ENCODE results near the gene SHROOM3. TPM values are rescaled to one million over a fixed set of nuclear protein-coding genes. Genes with fewer than 3 reads are reported as not detected.

Gene SHROOM3
- total RNA-seq, 1 donor from 2014 or later = 62.0 TPM

DNA sequence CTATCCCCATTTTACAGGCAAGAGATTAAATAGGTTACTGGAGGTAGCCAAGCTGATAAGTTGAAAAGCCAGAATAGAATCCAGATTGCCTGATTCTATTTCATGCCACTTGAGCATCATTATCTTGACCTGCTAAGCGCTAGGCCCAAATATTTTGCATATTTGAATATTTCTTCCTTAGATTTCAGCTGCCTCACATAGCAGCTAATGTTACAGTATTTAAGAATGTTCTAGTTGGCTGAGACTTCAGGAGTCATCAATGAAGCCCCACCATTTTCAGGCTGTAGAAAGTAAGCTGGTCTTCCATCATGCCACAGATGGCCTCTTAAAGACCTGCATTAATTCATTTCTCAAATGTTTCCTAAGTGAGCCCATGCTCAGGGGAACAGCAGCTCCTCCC, 121.4 kb downstream of the SHROOM3 start:
- H3K4me3 ChIP-seq = no peak overlapping the region
- intact Hi-C loops (cut with DNase I) = no loop called here
- H3K36me3 ChIP-seq = no peaks in the 10 kb centered on the region
- ATAC-seq (no peak), DNase-seq (no peak)
- H3K4me1 ChIP-seq = no peaks in the 10 kb centered on the region
- TF ChIP-seq, protein P1, sequence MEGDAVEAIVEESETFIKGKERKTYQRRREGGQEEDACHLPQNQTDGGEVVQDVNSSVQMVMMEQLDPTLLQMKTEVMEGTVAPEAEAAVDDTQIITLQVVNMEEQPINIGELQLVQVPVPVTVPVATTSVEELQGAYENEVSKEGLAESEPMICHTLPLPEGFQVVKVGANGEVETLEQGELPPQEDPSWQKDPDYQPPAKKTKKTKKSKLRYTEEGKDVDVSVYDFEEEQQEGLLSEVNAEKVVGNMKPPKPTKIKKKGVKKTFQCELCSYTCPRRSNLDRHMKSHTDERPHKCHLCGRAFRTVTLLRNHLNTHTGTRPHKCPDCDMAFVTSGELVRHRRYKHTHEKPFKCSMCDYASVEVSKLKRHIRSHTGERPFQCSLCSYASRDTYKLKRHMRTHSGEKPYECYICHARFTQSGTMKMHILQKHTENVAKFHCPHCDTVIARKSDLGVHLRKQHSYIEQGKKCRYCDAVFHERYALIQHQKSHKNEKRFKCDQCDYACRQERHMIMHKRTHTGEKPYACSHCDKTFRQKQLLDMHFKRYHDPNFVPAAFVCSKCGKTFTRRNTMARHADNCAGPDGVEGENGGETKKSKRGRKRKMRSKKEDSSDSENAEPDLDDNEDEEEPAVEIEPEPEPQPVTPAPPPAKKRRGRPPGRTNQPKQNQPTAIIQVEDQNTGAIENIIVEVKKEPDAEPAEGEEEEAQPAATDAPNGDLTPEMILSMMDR (IDR thresholded peaks at IDR 0.05) = no peak
- H3K27ac ChIP-seq = no peak overlapping the region
- H3K27me3 ChIP-seq (ENCODE audit: low read depth) = no peaks in the 10 kb centered on the region
- no peaks in the 10 kb centered on the region for H3K9me3 ChIP-seq

DNA sequence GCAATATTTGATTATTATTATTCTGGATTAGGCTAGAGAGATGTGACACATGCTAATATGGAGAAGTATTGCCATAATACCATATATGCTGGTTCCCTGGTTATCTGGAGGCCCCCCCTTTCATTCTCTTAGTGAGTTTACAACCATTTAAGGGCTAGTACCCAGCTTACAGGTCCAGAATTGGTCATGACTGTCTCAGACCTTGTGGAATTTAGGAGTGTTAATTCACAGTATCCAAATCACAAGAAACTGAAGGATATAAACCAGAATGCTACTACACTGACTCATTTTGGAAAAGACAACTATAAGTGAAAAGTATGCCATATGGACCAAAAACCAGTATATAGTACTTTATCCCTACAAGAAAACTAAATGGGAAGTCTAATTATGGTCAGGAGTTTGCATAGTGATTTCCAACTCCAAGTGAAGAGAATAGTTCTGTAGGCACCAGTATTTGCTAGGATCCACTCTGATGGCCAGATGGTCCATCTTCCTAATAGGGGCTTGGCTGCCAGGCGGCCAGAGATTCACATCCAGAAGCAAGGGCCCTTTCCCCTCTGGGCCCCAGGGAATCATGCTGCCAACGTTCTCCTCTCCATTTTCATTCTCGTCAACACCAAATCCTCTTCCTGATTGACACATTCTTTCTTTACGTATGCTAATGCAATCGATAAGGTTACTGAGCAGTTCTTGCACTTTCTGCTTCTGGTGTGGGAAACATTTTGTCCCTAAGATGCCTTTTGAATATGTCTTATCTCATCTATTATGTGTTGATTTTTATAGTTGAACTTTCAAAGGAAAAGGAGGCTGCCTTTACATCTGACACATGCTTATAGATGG, 123.6 kb downstream of the SHROOM3 start:
- TF ChIP-seq, protein P1 (IDR thresholded peaks at IDR 0.05) = no peak
- no peak overlapping the region for H3K27ac ChIP-seq
- no peak for ATAC-seq

DNA sequence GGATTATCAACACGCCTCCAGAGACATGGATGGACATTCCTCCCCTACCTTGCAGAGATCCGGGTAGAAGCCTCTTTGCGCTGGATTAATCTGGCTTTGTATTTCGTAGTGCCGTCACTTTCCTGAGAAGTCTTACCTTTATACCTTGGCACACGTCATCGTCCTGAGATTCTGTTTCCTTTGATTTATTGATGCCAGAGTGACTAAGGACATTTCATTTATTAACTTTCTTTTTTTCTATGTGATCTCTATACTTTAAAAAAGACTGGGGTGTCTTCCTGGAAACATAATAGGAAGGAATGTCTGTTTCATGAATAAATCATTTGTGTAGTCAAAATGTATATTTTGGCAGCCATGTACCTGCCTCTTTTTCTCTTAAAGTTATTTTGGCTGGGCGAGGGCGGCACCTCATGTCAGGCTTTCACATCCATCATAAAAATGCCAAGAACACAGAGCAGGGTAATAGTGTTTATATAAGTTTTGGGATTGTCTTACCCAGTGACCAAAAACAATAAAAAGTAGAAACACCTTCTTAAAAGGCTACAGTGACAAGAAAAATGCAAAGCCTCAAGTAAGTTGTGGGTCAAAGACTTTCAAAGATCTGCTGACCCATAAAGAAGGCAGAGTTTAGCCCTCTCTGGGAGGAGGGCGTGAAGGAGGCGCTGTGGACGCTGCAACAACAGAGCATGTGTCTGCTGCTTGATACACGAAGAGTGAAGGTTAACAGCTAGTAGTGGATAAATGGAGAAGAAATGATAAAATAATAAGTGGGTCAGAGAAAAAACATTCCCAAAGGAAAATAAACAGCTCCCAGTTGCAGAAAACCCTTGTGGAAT, 124.4 kb downstream of the SHROOM3 start:
- Histone ChIP-seq H3K36me3 (no peaks in the 10 kb centered on the region), H3K9me3 (no peaks in the 10 kb centered on the region), H3K4me3 (no peak overlapping the region), H3K27me3 (ENCODE audit: low read depth) (no peaks in the 10 kb centered on the region), H3K27ac (no peak overlapping the region), H3K4me1 (no peaks in the 10 kb centered on the region)
- ATAC-seq (no peak), DNase-seq (no peak)
- intact Hi-C loops (cut with DNase I) = no loop called here
- TF ChIP-seq, protein P1 (IDR thresholded peaks at IDR 0.05) = no peak

More for the DNA sequence above, 123.6 kb downstream of the SHROOM3 start:
- no peak for DNase-seq
- Histone ChIP-seq H3K4me3 (no peak overlapping the region), H3K27me3 (ENCODE audit: low read depth) (no peaks in the 10 kb centered on the region), H3K4me1 (no peaks in the 10 kb centered on the region), H3K36me3 (no peaks in the 10 kb centered on the region), H3K9me3 (no peaks in the 10 kb centered on the region)
- intact Hi-C loops (cut with DNase I) = no loop called here

DNA sequence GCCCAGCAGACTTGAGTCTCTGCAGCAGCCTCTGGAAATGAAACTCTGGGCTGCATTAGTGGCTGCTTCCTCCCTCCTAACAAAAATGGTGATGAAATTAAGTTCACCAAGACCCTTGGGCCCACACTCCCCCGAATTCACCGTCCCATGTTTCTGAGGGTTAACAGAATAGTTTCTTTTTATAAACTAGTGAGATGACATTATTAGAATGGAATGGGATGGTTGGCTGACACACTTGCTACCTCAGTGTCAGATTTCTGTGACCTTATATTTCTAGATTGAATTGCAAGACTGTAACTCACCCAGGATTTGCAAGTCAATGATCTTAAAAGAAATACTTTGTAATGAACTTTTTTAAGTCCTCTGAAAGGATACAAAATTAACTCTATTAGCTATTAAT, 127.1 kb downstream of the SHROOM3 start:
- Histone ChIP-seq H3K27ac (no peak overlapping the region), H3K27me3 (ENCODE audit: low read depth) (no peaks in the 10 kb centered on the region), H3K4me3 (no peak overlapping the region), H3K4me1 (no peaks in the 10 kb centered on the region), H3K36me3 (no peaks in the 10 kb centered on the region), H3K9me3 (no peaks in the 10 kb centered on the region)
- TF ChIP-seq, protein P1 (IDR thresholded peaks at IDR 0.05) = no peak
- DNase-seq = no peak
- no peak for ATAC-seq
- intact Hi-C loops (cut with DNase I) = no loop called here

DNA sequence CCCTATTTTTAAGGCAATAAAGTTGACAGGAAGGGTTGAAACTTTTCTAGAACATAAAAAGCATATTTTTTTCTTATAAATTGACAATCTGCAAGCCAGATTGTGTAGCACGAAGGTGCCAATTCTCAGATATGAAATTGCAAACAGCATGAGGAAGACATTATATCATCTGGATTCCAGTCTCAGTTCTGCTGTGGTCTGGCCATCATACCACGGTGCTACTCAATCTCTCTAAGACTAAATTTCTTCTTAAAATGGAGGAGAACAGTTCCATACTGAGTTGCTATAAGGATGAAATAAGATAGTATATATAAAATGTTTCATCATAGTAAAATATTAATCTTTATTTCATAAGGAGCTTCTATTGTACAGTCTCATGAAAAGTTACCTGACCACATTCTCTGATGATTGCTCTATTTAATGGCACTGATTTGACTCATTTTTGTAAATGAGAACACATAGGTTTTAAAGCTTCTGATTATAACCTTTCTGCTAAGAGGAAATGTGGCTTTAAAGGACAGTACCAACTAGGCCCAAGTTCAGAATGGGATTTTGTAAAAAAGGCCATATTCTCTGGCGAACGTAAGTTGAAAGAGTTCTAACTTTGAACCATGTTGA, 127.9 kb downstream of the SHROOM3 start:
- Histone ChIP-seq H3K4me1 (no peaks in the 10 kb centered on the region), H3K27me3 (ENCODE audit: low read depth) (no peaks in the 10 kb centered on the region), H3K9me3 (no peaks in the 10 kb centered on the region), H3K4me3 (no peak overlapping the region), H3K27ac (no peak overlapping the region), H3K36me3 (no peaks in the 10 kb centered on the region)
- no peak for ATAC-seq
- TF ChIP-seq, protein P1 (IDR thresholded peaks at IDR 0.05) = no peak
- intact Hi-C loops (cut with DNase I) = no loop called here
- DNase-seq = no peak
